Measurements from ENCODE around the gene IZUMO1. TPM values are rescaled to one million over a fixed set of nuclear protein-coding genes. Genes with fewer than 3 reads are reported as not detected.

The IZUMO1 gene
- total and polyA plus RNA-seq, 9 of the 15 experiments (the other 6 are each of a cell fraction or from before 2014, with no cell fraction given): 0.14 to 2.1 (median 0.73) TPM

GRCh38 chr19:48741129-48741999 is 5.3 kb downstream of the IZUMO1 start (continued):
- TF ChIP-seq GTF2B (IDR thresholded peaks at IDR 0.05; ENCODE audit: extremely low read depth, insufficient read length) (no peak), HNRNPK (IDR thresholded peaks at IDR 0.05; ENCODE audit: low read depth, low read length, poor library complexity, severe bottlenecking) (no peak), ZNF695 (CRISPR knock-in tag; IDR thresholded peaks at IDR 0.05) (no peak), HDGF (IDR thresholded peaks at IDR 0.05) (peak; percentile 86), ZNF79 (CRISPR knock-in tag; IDR thresholded peaks at IDR 0.05; ENCODE audit: low read depth) (no peak), CBFA2T3 (IDR thresholded peaks at IDR 0.05) (peak; percentile 52), ZNF707 (CRISPR knock-in tag; conservative IDR thresholded peaks at IDR 0.05) (no peak), ZBTB26 (CRISPR knock-in tag; IDR thresholded peaks at IDR 0.05) (no peak), TFAM (CRISPR knock-in tag; conservative IDR thresholded peaks at IDR 0.05) (no peak), SP2 (IDR thresholded peaks at IDR 0.05; ENCODE audit: extremely low read depth, low read depth, low read length, poor library complexity, severe bottlenecking) (no peak), POLR2AphosphoS2 (IDR thresholded peaks at IDR 0.05; ENCODE audit: low read length) (no peak; the same call in none of the 2 replicates), PHTF2 (CRISPR knock-in tag; IDR thresholded peaks at IDR 0.05) (no peak), HMGN3 (IDR thresholded peaks at IDR 0.05; ENCODE audit: borderline replicate concordance, extremely low read depth, insufficient read length, low read depth, low read length) (peak; percentile 76), ARID3B (CRISPR knock-in tag; IDR thresholded peaks at IDR 0.05; ENCODE audit: borderline replicate concordance) (no peak), SREBF1 (IDR thresholded peaks at IDR 0.05; ENCODE audit: borderline replicate concordance, low read depth, low read length) (no peak), SNIP1 (IDR thresholded peaks at IDR 0.05; ENCODE audit: low read depth) (no peak), FOSL1 (tag; conservative IDR thresholded peaks at IDR 0.05) (no peak; the same call in 1 of the 2 replicates), FOXA1 (IDR thresholded peaks at IDR 0.05; ENCODE audit: borderline replicate concordance) (no peak), FOXP1 (CRISPR knock-in tag; IDR thresholded peaks at IDR 0.05) (0 out of 2 replicates have a peak, but pooled peaks have one; percentile 54), ZNF830 (CRISPR knock-in tag; IDR thresholded peaks at IDR 0.05) (no peak), MCM7 (IDR thresholded peaks at IDR 0.05) (no peak), ZBTB12 (CRISPR knock-in tag; IDR thresholded peaks at IDR 0.05) (no peak)
- TF ChIP-seq, protein P1, sequence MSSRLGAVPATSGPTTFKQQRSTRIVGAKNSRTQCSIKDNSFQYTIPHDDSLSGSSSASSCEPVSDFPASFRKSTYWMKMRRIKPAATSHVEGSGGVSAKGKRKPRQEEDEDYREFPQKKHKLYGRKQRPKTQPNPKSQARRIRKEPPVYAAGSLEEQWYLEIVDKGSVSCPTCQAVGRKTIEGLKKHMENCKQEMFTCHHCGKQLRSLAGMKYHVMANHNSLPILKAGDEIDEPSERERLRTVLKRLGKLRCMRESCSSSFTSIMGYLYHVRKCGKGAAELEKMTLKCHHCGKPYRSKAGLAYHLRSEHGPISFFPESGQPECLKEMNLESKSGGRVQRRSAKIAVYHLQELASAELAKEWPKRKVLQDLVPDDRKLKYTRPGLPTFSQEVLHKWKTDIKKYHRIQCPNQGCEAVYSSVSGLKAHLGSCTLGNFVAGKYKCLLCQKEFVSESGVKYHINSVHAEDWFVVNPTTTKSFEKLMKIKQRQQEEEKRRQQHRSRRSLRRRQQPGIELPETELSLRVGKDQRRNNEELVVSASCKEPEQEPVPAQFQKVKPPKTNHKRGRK (tag; IDR thresholded peaks at IDR 0.05): no peak
